DMS114 treated with DMSO at 0.1 percent for 48 hours (cell line): ENCODE data around the gene GHRL.
"Not testable (repeated sequence)": the region's sequence is repeated elsewhere in the genome, so short reads cannot be mapped to it uniquely, and the experiment has no call there.

Experiments
- DNase-seq: peaks from one replicate; lab custom pipeline; 2025; ENCODE audit not compliant: unreplicated experiment; lab: John Stamatoyannopoulos, UW

Gene GHRL

GRCh38 chr3:10300087-10300486 is 7.3 kb upstream of the GHRL start:
- no peak for DNase-seq

GRCh38 chr3:10299679-10300078 is 6.9 kb upstream of the GHRL start:
- no peak for DNase-seq

- no peak for DNase-seq
Observed at GRCh38 chr3:10299175-10299574, 6.4 kb upstream of the GHRL start.

- not testable (repeated sequence) for DNase-seq
Observed at GRCh38 chr3:10298064-10298463, 5.3 kb upstream of the GHRL start.

GRCh38 chr3:10294030-10294586 is 1.4 kb upstream of the GHRL start:
- DNase-seq: no peak

GRCh38 chr3:10291641-10292040 is 1.1 kb downstream of the GHRL start:
- no peak for DNase-seq

- no peak for DNase-seq
Observed at GRCh38 chr3:10290481-10291176, 2.1 kb downstream of the GHRL start.

- no peak for DNase-seq
Observed at GRCh38 chr3:10289787-10290355, 2.9 kb downstream of the GHRL start.

GRCh38 chr3:10289077-10289476 is 3.7 kb downstream of the GHRL start:
- DNase-seq: no peak

- DNase-seq: no peak
Observed at GRCh38 chr3:10288575-10288960, 4.2 kb downstream of the GHRL start.

- DNase-seq: no peak
Observed at GRCh38 chr3:10287936-10288574, 4.7 kb downstream of the GHRL start.

- DNase-seq: no peak
Observed at GRCh38 chr3:10286596-10287295, 6.0 kb downstream of the GHRL start.

GRCh38 chr3:10286133-10286524 is 6.6 kb downstream of the GHRL start:
- DNase-seq: no peak

- no peak for DNase-seq
Observed at GRCh38 chr3:10285272-10286132, 7.2 kb downstream of the GHRL start.

- no peak for DNase-seq
Observed at GRCh38 chr3:10284496-10284895, 8.3 kb downstream of the GHRL start.

- DNase-seq: no peak
Observed at GRCh38 chr3:10283638-10284037, 9.1 kb downstream of the GHRL start.

- no peak for DNase-seq
Observed at GRCh38 chr3:10281951-10282350, 10.8 kb downstream of the GHRL start.

GRCh38 chr3:10280571-10280970 is 12.2 kb downstream of the GHRL start:
- no peak for DNase-seq

- no peak for DNase-seq
Observed at GRCh38 chr3:10280177-10280529, 12.6 kb downstream of the GHRL start.

- no peak for DNase-seq
Observed at GRCh38 chr3:10279384-10280176, 13.2 kb downstream of the GHRL start.
